HepG2 (cell line): Measurements from ENCODE around the gene TRAF4. TPM values are rescaled to one million over a fixed set of nuclear protein-coding genes. Genes with fewer than 3 reads are reported as not detected.

Experiments
- ATAC-seq: fragments of 200-7000 bp; cut with Tn5 transposase; 3 replicates; pipeline ENCODE4 v1.9.1; 2020; ENCODE audit warnings: mild to moderate bottlenecking, moderate library complexity
- BruUV-seq: library from RNA; stranded (reverse); fragments of 400-500 nt; replicated peaks from 2 replicates; lab custom pipeline; 2021; lab: Mats Ljungman, UMichigan
- CTCF ChIA-PET: fragments of 300-600 bp; formaldehyde crosslinking; extraction: SDS; loops from one replicate; lab custom pipeline; 2021; ENCODE audit warnings: low total read pairs, inconsistent platforms, low intra/inter-chr PET ratio; lab: Yijun Ruan, JAX
- POLR2A ChIA-PET: fragments of 350-600 bp; sonication (Branson Sonifier 250); formaldehyde crosslinking; loops from one replicate; lab custom pipeline; 2020; ENCODE audit warnings: antibody characterized with exemption, inconsistent platforms; lab: Yijun Ruan, JAX
- DNase-seq: peaks from one replicate; pipeline ENCODE4 v3.0.0-alpha.2; 2015; ENCODE audit warnings: low spot score
- FAIRE-seq: peaks from 3 replicates; lab custom pipeline; 2011; peaks lifted over from hg19 to GRCh38; lab: Jason Lieb, UNC
- H2AFZ ChIP-seq: one replicate; pipeline ENCODE4 v1.6.1; 2011; ENCODE audit warnings: low read length, inconsistent platforms
- H3K27ac ChIP-seq: fragments of 300-600 bp; 3 replicates; pipeline ENCODE4 v1.8.0; 2011; ENCODE audit warnings: mixed run types, mild to moderate bottlenecking, mixed read lengths, low read length, inconsistent platforms; ENCODE audit not compliant: insufficient read depth; ENCODE audit errors: extremely low read length
- H3K27me3 ChIP-seq, 2 experiments: fragments of 200-600 bp in 1 of 2; 2 replicates in 1 of 2; 3 replicates in 1 of 2; pipeline versions ENCODE4 v1.6.0 to v1.8.0; 2011; ENCODE audit warnings: low read length in 2 of 2, mild to moderate bottlenecking in 2 of 2, moderate library complexity in 2 of 2, inconsistent platforms in 1 of 2; ENCODE audit not compliant: insufficient read depth in 2 of 2, control insufficient read depth in 1 of 2
- H3K36me3 ChIP-seq, 2 experiments: fragments of 200-600 bp in 1 of 2; replicated peaks in 1 of 2; 2 replicates in 1 of 2; 3 replicates in 1 of 2; pipeline versions ENCODE4 v1.5.1 to v1.8.0; 2011; ENCODE audit warnings: low read length in 2 of 2, inconsistent platforms in 1 of 2; ENCODE audit not compliant: insufficient read depth in 2 of 2, control insufficient read depth in 1 of 2
- H3K4me1 ChIP-seq: 2 replicates; pipeline ENCODE4 v1.5.1; 2012; ENCODE audit warnings: low read length, inconsistent platforms; ENCODE audit not compliant: insufficient read depth
- H3K4me2 ChIP-seq: 2 replicates; pipeline ENCODE4 v1.6.0; 2011; ENCODE audit warnings: low read depth, low read length, inconsistent platforms
- H3K4me3 ChIP-seq, 3 experiments: fragments of 200-600 bp in 1 of 3; sonication (generic), shearing (Covaris generic) in 1 of 3; replicated peaks in 1 of 3; 2 replicates each; pipeline ENCODE4 v1.5.1; 2011 to 2016; ENCODE audit warnings: low read length in 3 of 3, inconsistent platforms in 2 of 3, low read depth in 2 of 3, mild to moderate bottlenecking in 2 of 3, control low read depth in 1 of 3, mixed read lengths in 1 of 3; ENCODE audit not compliant: insufficient read depth in 1 of 3
- H3K79me2 ChIP-seq: one replicate; pipeline ENCODE4 v1.6.1; 2011; ENCODE audit warnings: low read length, inconsistent platforms; ENCODE audit not compliant: insufficient read depth
- H3K9ac ChIP-seq: 2 replicates; pipeline ENCODE4 v1.6.0; 2011; ENCODE audit warnings: mild to moderate bottlenecking, low read depth, low read length, inconsistent platforms; ENCODE audit not compliant: insufficient read depth
- H3K9me3 ChIP-seq: 2 replicates; pipeline ENCODE4 v1.5.1; 2012; ENCODE audit warnings: mild to moderate bottlenecking, low read length
- H4K20me1 ChIP-seq: 2 replicates; pipeline ENCODE4 v1.6.0; 2011; ENCODE audit warnings: inconsistent platforms, mild to moderate bottlenecking, low read length, moderate library complexity; ENCODE audit not compliant: insufficient read depth
- KLF15 ChIP-seq: sonication (generic); formaldehyde crosslinking; IDR thresholded peaks from 2 replicates; pipeline ENCODE4 v1.8.1; 2023; ENCODE audit warnings: borderline replicate concordance, mild to moderate bottlenecking, inconsistent platforms, missing genetic modification reagents, mixed read lengths
- NKX3-1 ChIP-seq: sonication (generic); formaldehyde crosslinking; IDR thresholded peaks from 2 replicates; pipeline ENCODE4 v1.5.0; 2020; ENCODE audit warnings: missing genetic modification reagents
- NR2F2 ChIP-seq: IDR thresholded peaks from 2 replicates; pipeline ENCODE4 v1.6.1; 2012; ENCODE audit warnings: low read depth, inconsistent platforms, borderline replicate concordance
- SAFB2 ChIP-seq: sonication (generic); formaldehyde crosslinking; IDR thresholded peaks from 2 replicates; pipeline ENCODE4 v1.5.1; 2020; ENCODE audit warnings: missing genetic modification reagents, low read depth, mild to moderate bottlenecking, borderline replicate concordance
- SNAI1 ChIP-seq: sonication (generic); formaldehyde crosslinking; IDR thresholded peaks from 2 replicates; pipeline ENCODE4 v1.5.0; 2020; ENCODE audit warnings: mild to moderate bottlenecking, missing genetic modification reagents, borderline replicate concordance
- ZNF138 ChIP-seq: sonication (generic); formaldehyde crosslinking; IDR thresholded peaks from 2 replicates; pipeline ENCODE4 v1.5.0; 2020; ENCODE audit warnings: mild to moderate bottlenecking, low read depth, missing genetic modification reagents
- ZNF557 ChIP-seq: sonication (generic); formaldehyde crosslinking; IDR thresholded peaks from 2 replicates; pipeline ENCODE4 v1.4.0; 2020; ENCODE audit warnings: missing genetic modification reagents
- ZNF605 ChIP-seq: sonication (generic); formaldehyde crosslinking; IDR thresholded peaks from 2 replicates; pipeline ENCODE4 v1.8.0; 2022; ENCODE audit warnings: mild to moderate bottlenecking, missing genetic modification reagents
- ZNF678 ChIP-seq: sonication (generic); formaldehyde crosslinking; IDR thresholded peaks from 2 replicates; pipeline ENCODE4 v1.4.0; 2020; ENCODE audit warnings: mild to moderate bottlenecking, missing genetic modification reagents
- ZNF720 ChIP-seq: sonication (generic); formaldehyde crosslinking; IDR thresholded peaks from 2 replicates; pipeline ENCODE4 v1.4.0; 2020; ENCODE audit warnings: missing genetic modification reagents
- ZNF83 ChIP-seq: sonication (generic); formaldehyde crosslinking; IDR thresholded peaks from 2 replicates; pipeline ENCODE4 v1.4.0; 2020; ENCODE audit warnings: missing genetic modification reagents, mild to moderate bottlenecking, borderline replicate concordance
- ZSCAN30 ChIP-seq: sonication (generic); formaldehyde crosslinking; IDR thresholded peaks from 2 replicates; pipeline ENCODE4 v1.5.0; 2020; ENCODE audit warnings: mild to moderate bottlenecking, missing genetic modification reagents
- WGBS: methylation state at CpG from one replicate; pipeline ENCODE4 v1.1.6; 2017; ENCODE audit warnings: low lambda C conversion rate; 5-methylcytosine and 5-hydroxymethylcytosine counted together
- in situ Hi-C: cut with HindIII; loops from 2 replicates; pipeline ENCODE4 v1.10.0; 2017; ENCODE audit warnings: low pct_unique_long_range_greater_than_20kb; ENCODE audit not compliant: extremely low pct_ligation_motif_present
- intact Hi-C: fragments of 100-400 bp; cut with micrococcal nuclease; formaldehyde crosslinking; loops from one replicate; pipeline ENCODE4 v1.10.0; 2022; ENCODE audit not compliant: unreplicated experiment
- polyA plus RNA-seq, 8 experiments: library from polyadenylated mRNA; depleted of rRNA in 3 of 8; stranded (reverse) in 7 of 8; unstranded in 1 of 8; fragments of >200 nt; fragmentation: Illumina TruSeq in 4 of 8; extraction: Trizol in 4 of 8; gene quantifications; 2 replicates each; pipeline versions ENCODE4 v1.2.1 to v1.2.3, GENCODE V29; 2011 to 2016; ENCODE audit warnings: low read depth in 4 of 8, missing spikeins in 1 of 8, mixed read lengths in 1 of 8; ENCODE audit not compliant: insufficient read depth in 1 of 8
- total RNA-seq, 5 experiments: library from RNA; depleted of rRNA; stranded (reverse); fragments of >200 nt; fragmentation: Illumina TruSeq; extraction: Trizol; gene quantifications; 2 replicates each; pipeline ENCODE4 v1.2.3, GENCODE V29; 2016; ENCODE audit warnings: low read depth in 1 of 5

The TRAF4 gene
- total and polyA plus RNA-seq, 2 of the 13 experiments (the other 11 are each of a cell fraction or from before 2014, with no cell fraction given): 86.0 to 89.9 TPM

GRCh38 chr17:28734712-28735241 is 9.0 kb upstream of the TRAF4 start:
- in situ Hi-C loops (loop anchor here (25.0 kb wide), 1 partner anchor 378 kb away; no protein-coding TSS in a partner anchor), intact Hi-C loops (no loop called here)
- Histone ChIP-seq H3K79me2 (no peaks in the 10 kb centered on the region), H3K4me2 (no peak overlapping the region), H3K4me3 (no peak overlapping the region), H3K9ac (no peak overlapping the region), H3K36me3 (peaks cover 0 to 11% of the 10 kb centered on the region in 2 experiments; a peak in 2 of 5 replicates), H3K4me1 (peaks cover 2% of the 10 kb centered on the region), H3K27ac (no peak overlapping the region), H3K9me3 (no peaks in the 10 kb centered on the region), H3K27me3 (no peaks in the 10 kb centered on the region), H4K20me1 (no peaks in the 10 kb centered on the region), H2AFZ (no peak overlapping the region)
- POLR2A ChIA-PET: interaction anchor here (0.6 to 1.5 kb wide), 2 partner anchors 8 to 15 kb away, joined by 4 to 5 read pairs; partner anchors contain the start of gene RPL23A
- no peak for TF ChIP-seq SAFB2 (CRISPR knock-in tag)
- TF ChIP-seq KLF15: no peak
- TF ChIP-seq NKX3-1 (CRISPR knock-in tag): no peak
- TF ChIP-seq NR2F2: no peak
- TF ChIP-seq ZSCAN30 (CRISPR knock-in tag): no peak
- TF ChIP-seq ZNF678 (CRISPR knock-in tag): no peak
- no peak for TF ChIP-seq ZNF557 (CRISPR knock-in tag)
- no peak for TF ChIP-seq ZNF83
- TF ChIP-seq ZNF720 (CRISPR knock-in tag): no peak
- CTCF ChIA-PET: no interaction called here
- DNase-seq (no peak), FAIRE-seq (no peak), ATAC-seq (no peak; the same call in 2 of the 3 replicates)
- BruUV-seq: no TSS peak
- 88% methylated on average over 9 of the region's 10 CpGs for WGBS

GRCh38 chr17:28735242-28735722 is 8.5 kb upstream of the TRAF4 start:
- no peak overlapping the region for H3K4me3 ChIP-seq
- ATAC-seq (peak; percentile 24; the same call in 2 of the 3 replicates), DNase-seq (no peak), FAIRE-seq (no peak)
- CTCF ChIA-PET: no interaction called here
- H3K4me1 ChIP-seq: no peaks in the 10 kb centered on the region
- H3K79me2 ChIP-seq: no peaks in the 10 kb centered on the region
- no peaks in the 10 kb centered on the region for H4K20me1 ChIP-seq
- no peak overlapping the region for H3K9ac ChIP-seq
- no TSS peak for BruUV-seq
- no peaks in the 10 kb centered on the region for H3K9me3 ChIP-seq
- in situ Hi-C loops (loop anchor here (25.0 kb wide), 1 partner anchor 377 kb away; no protein-coding TSS in a partner anchor), intact Hi-C loops (no loop called here)
- no peak overlapping the region for H3K27ac ChIP-seq
- POLR2A ChIA-PET: interaction anchor here (0.6 to 1.5 kb wide), 2 partner anchors 8 to 16 kb away, joined by 4 to 5 read pairs; partner anchors contain the start of gene RPL23A
- peaks cover 0 to 11% of the 10 kb centered on the region in 2 experiments; a peak in 2 of 5 replicates for H3K36me3 ChIP-seq
- no peaks in the 10 kb centered on the region for H3K27me3 ChIP-seq
- no peak overlapping the region for H3K4me2 ChIP-seq
- no peak overlapping the region for H2AFZ ChIP-seq
- WGBS: no CpG with 5 or more reads among the region's 5 CpGs
- TF ChIP-seq ZNF605 (CRISPR knock-in tag) (no peak), ZNF138 (CRISPR knock-in tag) (no peak), SNAI1 (CRISPR knock-in tag) (no peak)
